HG02973 (cell line): ENCODE results near the gene MSLN.

Experiments
- ATAC-seq: cut with Tn5 transposase; IDR thresholded peaks from one replicate; pipeline ENCODE4 v1.9.1; 2021; ENCODE audit warnings: moderate library complexity; ENCODE audit not compliant: unreplicated experiment

MSLN gene

DNA sequence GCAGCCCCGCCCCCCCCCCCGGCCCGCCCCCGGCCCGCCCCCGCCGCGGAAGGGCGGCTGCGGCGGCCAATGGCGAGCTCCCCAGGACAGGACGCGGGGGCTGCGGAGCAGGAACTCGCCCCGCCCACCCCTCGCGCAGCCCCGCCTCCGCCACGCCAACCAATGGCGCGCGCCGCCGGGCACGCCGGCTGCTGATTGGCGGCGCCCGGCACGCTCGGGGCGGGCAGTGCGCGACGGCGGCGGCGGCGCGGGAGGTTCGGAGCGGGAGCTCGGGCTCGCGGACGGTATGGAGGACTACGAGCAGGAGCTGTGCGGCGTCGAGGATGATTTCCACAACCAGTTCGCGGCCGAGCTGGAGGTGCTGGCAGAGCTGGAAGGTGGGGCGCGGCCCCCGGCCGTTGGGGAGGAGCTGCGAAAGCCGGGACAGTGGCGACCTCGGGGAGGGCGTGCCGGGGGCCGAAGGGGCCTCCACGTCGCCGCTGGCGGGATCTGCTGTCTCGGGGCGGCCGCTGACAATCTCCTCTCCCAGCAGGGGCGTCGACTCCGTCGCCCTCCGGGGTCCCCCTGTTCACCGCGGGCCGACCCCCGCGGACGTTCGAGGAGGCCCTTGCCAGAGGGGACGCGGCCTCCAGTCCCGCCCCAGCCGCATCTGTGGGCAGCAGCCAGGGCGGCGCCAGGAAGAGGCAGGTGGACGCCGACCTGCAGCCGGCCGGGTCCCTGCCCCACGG is 28.0 kb downstream of the MSLN start, which contains the start of gene CHTF18:
TSS of gene CHTF18 (plus strand) at position 222 of the 728 bp plus-strand sequence. CDS start at position 287, 65 bp downstream.
- ATAC-seq = peak; percentile 65

DNA sequence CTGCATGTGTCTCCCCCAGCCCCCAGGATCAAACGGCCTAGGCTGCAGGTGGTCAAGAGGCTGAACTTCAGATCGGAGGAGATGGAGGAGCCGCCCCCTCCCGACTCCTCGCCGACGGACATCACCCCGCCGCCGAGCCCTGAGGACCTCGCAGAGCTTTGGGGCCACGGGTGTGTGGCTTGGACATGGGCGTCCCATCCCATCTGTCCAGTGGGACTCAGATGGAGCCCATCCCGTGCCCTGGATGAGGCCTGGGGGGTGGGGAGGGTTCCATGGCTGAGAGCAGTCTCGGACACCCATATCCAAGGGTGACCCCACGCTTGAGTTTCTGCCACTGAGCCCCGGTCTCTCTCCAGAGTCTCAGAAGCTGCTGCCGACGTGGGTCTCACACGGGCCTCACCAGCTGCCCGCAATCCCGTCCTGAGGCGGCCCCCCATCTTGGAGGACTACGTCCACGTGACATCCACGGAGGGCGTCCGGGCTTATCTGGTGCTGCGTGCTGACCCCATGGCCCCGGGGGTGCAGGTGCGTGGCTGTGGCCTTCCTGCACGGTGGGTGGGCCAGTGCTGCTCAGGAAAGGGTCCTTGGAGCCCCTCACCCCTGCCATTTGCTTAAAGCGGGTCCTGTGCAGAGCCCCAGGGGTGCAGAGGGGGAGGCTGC is 28.8 kb downstream of the MSLN start:
- no peak for ATAC-seq

DNA sequence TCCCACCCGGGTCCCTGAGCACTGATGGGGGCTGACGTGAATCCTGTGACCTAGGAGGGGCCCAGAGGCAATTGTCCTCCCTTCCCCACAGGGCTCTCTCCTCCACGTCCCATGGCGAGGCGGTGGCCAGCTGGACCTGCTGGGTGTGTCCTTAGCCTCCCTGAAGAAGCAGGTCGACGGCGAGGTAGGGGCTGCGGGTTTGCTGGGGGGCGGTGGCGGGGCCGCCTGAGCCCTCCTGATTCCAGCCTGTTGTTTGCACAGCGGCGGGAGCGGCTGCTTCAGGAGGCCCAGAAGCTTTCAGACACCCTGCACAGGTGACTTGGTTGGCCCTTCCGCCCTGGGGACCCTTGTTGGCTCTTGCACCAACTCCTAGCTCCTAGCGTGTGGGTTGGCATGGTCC is 29.6 kb downstream of the MSLN start:
- ATAC-seq = no peak

DNA sequence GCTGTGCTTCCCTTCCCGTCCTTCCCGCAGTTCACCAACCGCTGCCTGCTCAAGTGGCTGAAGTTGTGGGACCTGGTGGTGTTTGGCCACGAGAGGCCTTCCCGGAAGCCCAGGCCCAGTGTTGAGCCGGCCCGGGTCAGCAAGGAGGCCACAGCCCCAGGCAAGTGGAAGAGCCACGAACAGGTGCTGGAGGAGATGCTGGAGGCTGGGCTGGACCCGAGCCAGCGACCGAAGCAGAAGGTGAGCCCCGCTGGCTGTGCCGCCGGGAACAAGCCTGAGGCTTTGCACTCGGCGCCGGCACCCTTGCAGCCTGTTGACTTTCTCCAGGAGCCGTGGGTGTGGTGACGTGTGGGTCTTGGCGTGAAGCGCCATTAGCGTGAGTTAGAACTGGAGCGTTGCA is 30.6 kb downstream of the MSLN start:
- no peak for ATAC-seq

DNA sequence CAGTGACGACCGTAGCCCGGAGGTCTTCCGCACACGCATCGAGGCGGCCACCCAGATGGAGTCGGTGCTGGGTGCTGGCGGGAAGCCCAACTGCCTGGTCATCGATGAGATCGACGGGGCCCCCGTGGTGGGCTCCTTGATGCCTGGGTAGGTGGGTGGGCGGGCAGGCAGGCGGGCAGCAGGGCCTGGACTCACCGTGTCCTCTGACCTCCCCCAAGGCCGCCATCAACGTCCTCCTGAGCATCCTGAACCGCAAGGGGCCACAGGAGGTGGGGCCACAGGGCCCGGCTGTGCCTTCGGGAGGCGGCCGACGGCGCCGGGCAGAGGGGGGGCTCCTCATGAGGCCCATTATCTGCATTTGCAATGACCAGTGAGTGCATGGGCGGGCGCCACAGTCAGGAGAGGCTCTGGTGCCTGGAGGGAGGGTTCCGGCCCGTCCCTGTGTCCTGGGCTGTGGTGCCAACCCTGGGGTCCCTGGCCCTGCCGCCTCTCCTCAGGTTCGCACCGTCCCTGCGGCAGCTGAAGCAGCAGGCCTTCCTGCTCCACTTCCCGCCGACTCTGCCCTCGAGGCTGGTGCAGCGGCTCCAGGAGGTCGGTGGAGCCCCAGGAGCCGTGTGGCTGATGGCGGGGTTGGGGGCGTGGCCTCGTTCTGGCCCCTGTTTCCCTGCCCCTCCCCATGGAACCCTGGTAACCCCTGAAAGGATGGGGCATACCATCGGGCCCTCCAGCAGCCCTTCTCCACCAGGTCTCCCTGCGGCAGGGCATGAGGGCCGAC is 31.9 kb downstream of the MSLN start:
- ATAC-seq = no peak

DNA sequence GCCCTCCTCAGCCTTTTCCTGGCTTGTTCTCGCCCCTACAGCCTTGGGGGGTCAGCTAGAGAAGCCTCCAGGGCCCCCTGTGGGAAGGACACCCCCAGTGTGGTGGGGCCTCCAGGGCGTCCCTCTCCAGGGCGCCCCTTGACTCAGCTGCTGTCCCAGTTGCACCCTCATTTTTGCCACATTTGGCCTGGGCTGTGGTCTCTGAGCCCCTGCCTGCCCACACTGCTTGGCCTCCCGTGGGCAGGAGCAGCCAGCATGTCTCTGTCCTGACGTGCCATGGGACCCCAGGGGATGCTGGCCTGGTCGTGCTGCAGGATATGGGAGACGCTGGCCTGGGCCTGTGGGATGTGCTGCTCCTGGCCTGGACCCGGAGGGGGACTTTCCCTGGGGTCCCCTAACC is 32.9 kb downstream of the MSLN start:
- ATAC-seq = no peak

DNA sequence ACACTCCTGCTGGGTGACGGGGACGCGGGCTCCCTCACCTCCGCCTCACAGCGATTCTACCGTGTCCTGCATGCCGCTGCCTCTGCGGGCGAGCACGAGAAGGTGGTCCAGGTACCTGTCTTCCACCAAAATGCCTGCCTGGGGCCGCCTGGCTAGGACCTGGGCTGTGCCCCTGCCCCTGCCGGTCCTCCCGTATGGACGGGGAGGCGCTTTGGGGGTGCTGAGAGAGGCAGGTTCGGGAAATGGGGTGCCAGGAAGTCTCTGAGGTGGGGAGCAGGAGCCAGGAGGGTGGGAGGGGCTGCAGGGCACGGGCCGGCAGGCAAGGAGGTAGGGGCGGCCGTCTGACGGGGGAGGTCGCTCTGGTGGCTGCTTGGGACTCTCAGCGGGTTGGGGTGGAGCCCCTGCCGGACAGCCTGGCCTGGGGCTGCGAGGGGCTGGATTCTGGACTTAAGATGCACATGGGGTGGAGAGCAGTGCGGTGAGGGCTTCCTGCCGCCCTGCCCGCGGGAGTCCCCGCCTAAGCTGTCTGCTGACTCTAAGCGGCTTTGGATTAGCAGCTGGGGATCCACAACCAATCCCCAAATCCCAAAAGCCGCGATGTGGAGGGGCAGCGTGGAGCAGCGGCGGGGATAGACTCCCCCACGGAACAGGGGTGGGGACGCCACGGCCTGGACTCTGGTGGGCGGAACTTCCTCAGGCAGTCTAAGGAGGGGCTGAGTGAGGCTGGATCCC is 33.7 kb downstream of the MSLN start:
- ATAC-seq = no peak

DNA sequence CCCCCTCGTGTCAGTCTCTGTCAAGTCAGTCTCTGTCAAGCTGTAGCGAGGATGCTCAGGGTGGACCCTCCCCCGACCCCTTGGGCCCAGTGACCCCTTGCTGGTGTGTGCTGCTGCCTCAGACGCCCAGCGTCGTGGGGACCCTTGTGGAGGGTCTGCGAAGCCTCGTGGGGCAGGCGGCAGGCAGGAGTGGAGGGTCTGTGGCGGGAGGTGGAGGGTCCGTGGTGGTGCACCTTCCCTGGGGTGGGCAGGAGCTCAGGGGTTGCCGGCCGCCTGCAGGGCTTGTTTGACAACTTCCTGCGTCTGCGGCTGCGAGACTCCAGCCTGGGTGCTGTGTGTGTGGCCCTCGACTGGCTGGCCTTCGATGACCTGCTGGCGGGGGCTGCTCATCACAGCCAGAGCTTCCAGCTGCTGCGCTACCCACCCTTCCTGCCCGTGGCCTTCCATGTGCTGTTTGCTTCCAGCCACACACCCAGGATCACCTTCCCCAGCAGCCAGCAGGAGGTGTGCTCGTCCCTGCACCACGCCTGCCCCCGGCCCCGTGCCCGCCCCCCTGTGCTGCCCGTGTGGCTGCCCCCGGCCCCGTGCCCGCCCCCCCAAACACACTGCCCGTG is 34.4 kb downstream of the MSLN start:
- ATAC-seq = no peak

DNA sequence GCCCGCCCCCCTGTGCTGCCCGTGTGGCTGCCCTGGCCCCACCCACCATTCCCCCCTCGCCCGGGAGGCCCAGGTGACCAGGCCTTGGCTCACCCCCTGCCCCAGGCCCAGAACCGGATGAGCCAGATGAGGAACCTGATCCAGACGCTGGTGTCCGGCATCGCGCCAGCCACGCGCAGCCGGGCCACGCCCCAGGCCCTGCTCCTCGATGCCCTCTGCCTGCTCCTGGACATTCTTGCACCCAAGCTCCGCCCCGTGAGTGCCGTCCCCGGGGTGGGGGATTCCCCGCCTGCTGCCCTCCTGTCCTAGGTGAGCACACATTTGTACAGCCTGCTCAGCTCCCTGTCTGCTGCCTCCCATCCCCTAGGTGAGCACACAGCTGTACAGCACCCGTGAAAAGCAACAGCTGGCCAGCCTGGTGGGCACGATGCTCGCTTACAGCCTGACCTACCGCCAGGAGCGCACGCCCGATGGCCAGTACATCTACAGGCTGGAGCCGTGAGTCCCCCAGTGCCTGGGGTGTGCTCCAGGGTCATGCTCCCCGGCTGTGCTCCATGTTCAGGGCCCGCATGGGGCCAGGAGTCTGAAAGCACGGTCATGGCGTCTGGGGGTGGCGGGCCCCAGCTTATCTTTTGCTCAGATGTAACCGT is 35.2 kb downstream of the MSLN start:
- ATAC-seq = no peak

DNA sequence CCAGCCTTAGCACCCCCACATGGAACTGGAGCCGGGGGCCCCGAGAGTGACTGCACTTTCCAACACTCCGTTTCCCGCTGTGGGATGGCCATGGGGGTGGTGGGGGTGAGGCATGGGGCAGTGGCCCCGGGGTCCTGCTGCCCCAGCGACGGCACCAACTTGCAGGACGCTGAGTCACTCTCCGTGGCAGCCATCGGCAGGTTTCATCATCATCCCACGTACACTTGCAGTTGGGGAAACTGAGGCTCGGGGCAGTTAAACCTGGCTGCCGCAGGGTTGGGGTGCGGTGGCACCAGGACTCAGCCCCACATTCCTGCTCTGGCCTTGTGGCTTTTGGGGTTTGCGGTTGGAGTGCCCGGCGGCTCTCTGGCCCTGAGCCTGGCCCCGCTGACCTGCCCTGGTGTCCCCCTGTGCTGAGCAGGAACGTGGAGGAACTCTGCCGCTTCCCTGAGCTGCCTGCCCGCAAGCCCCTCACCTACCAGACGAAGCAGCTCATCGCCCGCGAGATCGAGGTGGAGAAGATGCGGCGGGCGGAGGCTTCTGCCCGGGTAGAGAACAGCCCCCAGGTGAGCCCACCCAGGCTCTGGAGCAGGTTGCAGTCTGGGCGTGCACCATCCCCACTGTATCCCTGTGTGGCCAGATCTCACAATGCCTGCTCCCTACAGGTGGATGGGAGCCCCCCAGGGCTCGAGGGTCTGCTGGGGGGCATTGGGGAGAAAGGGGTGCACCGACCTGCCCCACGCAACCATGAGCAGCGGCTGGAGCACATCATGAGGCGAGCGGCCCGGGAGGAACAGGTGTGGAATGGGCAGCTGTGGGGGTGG is 36.0 kb downstream of the MSLN start:
- no peak for ATAC-seq

DNA sequence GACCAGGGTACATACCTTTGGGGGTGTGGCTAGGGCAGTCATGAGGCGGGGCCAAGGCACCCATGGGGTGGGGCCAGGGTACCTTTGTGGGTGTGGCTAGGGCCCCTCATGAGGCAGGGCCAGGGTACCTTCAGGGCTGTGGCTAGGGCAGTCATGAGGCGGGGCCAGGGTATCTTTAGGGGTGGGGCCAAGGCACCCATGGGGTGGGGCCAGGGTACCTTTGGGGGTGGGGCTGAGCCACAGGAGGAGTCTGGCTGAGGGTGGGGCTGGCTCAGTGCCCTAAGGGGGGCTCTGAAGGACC is 36.5 kb downstream of the MSLN start:
- ATAC-seq = no peak

DNA sequence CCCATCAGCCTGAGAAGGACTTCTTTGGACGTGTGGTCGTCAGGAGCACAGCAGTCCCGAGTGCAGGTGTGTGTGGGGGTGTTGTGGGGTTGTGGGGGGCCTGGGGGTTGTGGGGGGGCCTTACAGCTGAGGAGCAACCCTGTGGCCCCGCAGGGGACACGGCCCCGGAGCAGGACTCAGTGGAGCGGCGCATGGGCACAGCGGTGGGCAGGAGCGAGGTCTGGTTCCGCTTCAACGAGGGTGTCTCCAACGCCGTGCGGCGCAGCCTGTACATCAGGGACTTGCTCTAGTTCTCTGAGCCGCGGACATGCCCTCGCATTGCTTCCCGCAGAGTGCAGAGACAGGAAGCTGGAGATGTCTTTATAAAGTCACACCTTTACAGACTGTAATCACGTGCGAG is 37.2 kb downstream of the MSLN start:
- ATAC-seq = no peak

DNA sequence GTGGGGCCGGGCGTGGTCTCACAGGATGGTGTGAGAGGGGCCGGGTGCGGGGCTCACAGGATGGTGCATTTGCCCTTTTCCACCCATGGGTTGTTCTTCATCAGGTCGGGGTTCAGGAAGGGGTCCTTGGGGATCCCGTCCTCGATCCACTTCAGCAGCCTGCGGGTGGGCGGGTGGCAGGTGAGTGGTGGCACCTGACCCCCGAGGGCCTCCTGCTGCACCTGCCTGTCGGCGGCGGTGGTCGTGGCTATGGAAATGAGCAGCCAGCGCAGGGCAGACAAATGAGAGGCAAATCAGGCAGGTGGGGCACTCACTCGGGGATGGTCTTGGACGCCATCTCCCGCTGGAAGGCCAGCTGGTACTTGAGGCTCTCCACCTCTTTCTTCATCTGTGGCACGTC is 38.1 kb downstream of the MSLN start:
- no peak for ATAC-seq

DNA sequence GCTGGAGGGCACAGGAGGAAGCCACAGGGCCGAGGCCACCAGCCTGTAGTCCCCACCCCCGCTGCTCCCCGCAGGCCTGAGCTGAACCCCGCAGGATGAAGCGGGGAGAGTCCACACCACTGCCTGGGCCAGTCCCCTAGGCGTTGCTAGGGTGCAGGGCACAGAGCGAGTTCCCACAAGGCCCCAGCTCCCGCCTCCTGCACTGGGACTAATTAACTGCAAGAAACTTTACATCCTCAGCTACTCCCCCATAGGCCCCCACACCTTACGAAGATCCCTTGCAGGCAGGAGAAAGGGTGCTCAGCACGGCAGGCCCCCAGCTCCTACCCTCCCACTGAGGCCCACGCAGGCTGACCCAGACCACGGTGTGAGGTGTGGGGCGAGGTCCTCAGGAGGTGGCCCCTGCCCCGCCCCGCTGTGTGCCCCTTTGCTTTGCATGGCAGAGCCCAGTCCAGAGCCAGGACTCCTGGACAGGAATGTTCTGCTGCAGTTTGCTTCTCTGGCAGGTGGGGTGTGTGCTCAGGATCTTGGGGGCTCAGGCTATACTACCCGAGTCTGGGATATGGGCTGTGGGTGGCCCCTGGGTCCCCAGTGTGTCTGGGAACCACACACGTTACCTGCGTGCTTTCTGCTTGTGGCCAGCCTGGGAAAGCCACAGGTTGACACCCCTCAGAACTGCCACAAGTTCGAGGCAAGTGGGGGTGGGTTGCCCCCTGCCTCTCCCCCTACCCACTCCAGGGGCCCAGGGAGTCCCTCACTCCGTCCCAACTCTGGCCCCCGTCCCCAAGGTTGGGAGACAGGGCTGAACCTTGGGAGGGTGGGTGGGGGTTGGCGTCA is 38.8 kb downstream of the MSLN start:
- no peak for ATAC-seq

DNA sequence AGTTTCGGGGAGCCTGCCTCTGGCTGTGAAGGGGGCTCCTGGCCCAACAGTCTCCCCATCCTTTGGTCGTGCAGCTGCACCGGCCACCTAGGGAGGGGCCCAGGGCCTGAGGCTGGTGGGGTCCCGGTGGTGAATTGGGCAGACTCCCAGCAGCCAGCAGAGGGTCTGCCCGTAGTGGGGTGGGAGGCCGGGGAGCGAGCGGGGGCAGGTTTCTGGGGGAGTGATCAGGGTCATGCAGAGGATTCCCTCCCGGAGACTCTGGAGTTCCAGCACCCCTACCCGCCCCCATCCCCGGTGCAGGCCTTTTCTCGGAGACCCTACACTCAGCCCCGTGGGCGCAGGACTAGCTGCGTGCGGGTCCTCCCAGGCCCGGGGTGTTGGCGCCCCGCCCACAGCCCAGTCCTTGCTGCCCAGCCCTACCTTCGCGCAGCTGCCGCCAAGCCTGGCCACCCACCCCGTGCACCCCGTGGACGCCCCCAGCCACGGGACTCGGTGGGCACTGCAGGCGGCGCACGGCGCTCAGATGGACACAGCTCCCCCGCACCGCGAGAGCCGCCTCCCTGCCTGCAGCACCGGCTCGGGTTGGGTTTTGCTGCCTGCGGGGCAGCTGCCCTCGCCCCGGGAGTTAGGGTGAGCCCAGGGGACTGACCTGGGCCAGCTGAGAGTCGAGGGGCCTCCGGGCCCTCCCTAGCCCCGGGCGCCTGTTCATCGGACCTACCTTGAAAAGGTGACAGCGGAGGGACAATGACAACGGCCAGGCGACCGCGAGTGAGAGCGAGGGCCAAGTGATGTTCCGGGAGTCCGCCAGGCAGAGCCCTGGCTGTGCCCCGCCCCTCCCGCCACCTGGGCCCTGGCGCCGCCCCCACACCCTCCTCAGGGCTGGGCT is 39.7 kb downstream of the MSLN start, which contains the start of gene GNG13:
TSS of gene GNG13 (minus strand) at position 787 of the 886 bp plus-strand sequence. CDS start 1,657 bp downstream, outside the sequence.
- ATAC-seq = no peak

DNA sequence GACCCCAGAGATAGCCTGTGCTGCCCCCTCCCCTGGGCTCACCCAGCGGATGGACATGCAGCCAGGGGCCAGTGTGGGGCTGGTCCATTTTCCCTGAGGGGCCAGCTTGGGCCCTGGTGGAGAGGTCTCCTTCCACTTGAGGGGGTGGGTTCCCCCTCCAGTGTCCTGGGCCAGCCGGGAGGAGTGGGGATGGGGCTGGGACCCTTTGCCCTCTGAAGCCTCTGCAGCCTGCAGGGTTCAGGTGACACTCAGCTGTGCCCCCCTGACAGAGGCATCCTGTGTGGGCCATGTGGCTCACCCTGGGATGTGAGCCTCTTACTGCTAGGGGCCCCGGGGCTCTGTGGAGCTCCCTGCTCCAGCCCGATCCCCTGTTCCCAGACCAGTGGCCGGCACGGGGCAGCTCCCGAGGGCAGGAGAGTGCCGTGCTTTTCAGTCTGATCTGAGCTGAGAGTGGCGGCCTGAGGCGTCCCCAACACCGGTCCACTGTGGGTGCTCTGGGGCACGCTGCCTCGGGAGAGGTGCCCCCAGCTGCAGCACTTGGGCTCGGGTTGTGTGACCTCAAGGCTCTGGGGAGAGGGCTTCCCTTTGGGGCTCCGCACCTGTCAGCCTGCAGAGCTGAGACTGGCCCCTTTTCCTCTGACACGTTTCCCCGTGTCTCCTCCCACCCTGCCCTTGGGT is 40.4 kb downstream of the MSLN start:
- ATAC-seq = no peak
